ENCODE measurements around the gene WFDC10B.
"Not testable (repeated sequence)": the region's sequence is repeated elsewhere in the genome, so short reads cannot be mapped to it uniquely, and the experiment has no call there.

The WFDC10B gene

GRCh38 chr20:45704969-45705637 lies at the start of gene WFDC10B:
TSS of gene WFDC10B (minus strand) at chr20:45705019. CDS start at chr20:45685992, 19,027 bp downstream.
- DNase-seq: no peak

GRCh38 chr20:45752746-45753145 lies 47.9 kb upstream of the WFDC10B start:
- DNase-seq: no peak

GRCh38 chr20:45751721-45752120 lies 46.9 kb upstream of the WFDC10B start:
- no peak for DNase-seq

GRCh38 chr20:45745015-45745414 lies 40.2 kb upstream of the WFDC10B start:
- DNase-seq: no peak

- no peak for DNase-seq
These were observed 37.8 kb upstream of the WFDC10B start for GRCh38 chr20:45742596-45742995.

GRCh38 chr20:45735988-45736387 lies 31.2 kb upstream of the WFDC10B start:
- DNase-seq: no peak

GRCh38 chr20:45735552-45735951 lies 30.7 kb upstream of the WFDC10B start:
- no peak for DNase-seq

DNA sequence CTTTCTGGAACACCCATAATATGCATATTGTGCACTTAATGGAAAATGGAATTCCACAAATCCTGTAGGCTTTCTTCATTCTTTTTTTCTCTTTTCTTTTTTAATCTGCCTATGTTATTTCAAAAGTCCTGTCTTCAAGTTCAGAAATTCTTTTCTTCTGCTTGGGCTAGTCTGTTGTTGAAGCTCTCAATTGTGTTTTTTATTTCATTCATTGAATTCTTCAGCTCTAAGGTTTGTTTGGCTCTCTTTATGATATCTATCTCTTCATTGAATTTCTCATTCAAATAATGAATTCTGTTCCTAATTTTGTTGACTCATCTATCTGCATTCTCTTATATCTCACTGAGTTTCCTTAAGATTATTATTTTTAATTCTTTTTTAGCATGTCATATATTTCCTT lies 27.4 kb upstream of the WFDC10B start:
- no peak for DNase-seq

- DNase-seq: no peak
These were observed 22.2 kb upstream of the WFDC10B start for GRCh38 chr20:45727044-45727443.

DNA sequence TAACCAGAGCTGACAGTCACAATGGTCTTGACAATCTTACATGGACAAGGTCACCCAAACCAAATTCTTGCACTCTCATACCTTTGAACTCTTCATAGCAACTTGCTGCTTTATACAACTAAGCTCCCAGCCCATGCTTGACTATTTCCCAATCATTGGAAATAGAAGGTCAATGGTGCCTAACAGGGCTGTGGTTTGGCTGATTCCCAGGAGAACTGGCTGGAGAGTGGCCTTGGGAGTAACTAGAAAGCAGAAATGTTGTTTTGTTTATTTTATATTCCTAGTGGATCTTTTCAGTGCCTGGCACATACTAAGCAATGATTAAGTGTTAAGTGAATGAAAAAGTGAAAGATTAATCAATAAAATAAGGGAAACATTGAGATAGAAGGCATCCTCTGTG lies 20.3 kb upstream of the WFDC10B start:
- no peak for DNase-seq

GRCh38 chr20:45722047-45722446 lies 17.2 kb upstream of the WFDC10B start, which contains the start of gene SPINT4:
TSS of gene SPINT4 (plus strand) at chr20:45722347. CDS start at chr20:45722368, 21 bp downstream.
- no peak for DNase-seq

DNA sequence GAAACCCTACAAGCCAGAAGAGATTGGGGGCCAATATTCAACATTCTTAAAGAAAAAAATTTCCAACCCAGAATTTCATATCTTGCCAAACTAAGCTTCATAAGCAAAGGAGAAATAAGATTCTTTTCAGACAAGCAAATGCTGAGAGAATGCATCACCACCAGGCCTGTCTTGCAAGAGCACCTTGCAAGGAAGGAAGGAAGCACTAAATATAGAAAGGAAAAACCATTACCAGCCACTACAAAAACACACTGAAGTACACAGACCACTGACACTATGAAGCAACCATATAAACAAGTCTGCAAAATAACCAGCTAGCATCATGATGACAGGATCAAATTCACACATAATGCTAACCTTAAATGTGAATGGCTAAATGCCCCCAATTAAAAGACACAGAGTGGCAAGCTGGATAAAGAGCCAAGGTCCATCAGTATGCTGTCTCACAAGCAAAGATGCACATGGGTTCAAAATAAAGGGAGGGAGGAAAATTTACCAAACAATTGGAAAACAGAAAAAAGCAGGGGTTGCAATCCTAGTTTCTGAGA lies 11.4 kb upstream of the WFDC10B start:
- not testable (repeated sequence) for DNase-seq

- DNase-seq: no peak
These were observed 2.9 kb downstream of the WFDC10B start, which contains the start of gene WFDC13 for GRCh38 chr20:45701873-45702272. TSS of gene WFDC13 (plus strand) at chr20:45702038. CDS start at chr20:45702124, 86 bp downstream.

DNA sequence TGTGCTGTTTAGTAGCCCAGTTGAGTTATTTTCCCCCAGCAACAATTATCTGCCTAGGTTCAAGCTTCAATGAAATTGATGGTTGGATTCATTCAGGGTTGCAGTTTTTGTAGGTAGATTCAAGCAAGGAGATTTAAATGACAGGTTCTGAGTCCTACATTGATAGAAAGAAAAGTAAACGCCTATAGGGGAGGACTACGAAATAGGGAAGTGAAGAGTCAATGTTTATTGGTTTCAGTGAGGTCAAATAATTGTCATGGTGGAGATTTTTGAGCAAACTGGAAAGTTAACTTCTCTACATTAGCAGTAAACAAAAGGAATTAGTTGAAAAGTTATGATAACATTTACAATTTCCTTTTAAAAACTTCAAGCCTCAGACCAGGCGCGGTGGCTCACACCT lies 3.7 kb downstream of the WFDC10B start:
- DNase-seq: no peak

DNA sequence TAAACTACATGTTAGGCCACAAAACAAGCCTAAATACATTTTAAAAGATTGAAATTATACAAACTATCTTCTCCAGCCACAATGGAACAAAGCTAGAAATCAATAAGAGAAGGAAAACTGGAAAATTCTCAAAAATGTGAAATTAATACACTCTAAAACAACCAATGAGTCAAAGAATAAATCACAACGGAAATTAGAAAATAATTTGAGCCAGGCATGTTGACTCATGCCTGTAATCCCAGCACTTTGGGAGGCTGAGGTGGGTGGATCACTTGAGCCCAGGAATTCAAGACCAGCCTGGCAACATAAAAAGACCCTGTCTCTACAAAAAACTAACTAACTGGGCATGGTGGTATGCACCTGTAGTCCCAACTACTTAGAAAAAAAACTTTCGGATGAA lies 9.3 kb downstream of the WFDC10B start:
- no peak for DNase-seq

- not testable (repeated sequence) for DNase-seq
These were observed 11.5 kb downstream of the WFDC10B start for GRCh38 chr20:45693346-45693745.

DNA sequence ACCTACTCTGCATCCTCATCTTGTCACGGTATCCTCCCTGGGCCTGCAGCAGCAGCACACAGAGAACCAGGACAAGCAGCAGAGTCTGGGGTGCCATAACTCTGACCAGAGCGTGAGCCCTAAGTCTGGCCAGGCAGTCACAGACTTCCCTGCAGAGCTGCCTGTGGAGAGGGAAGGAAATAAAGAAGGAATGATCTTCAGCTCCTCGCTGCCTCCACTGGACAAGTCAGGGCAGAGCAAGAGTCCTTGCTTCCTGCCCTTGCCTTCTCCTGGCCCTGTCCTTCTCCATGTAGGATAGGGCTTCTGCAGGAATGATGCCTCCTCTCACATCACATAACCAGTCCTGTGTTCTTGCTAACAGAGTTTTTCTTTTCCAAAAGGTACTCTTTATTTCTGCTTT lies 18.9 kb downstream of the WFDC10B start:
- DNase-seq: peak in 1 of 2 experiments; percentile 10

GRCh38 chr20:45679650-45680049 lies 25.2 kb downstream of the WFDC10B start:
- DNase-seq: no peak

DNA sequence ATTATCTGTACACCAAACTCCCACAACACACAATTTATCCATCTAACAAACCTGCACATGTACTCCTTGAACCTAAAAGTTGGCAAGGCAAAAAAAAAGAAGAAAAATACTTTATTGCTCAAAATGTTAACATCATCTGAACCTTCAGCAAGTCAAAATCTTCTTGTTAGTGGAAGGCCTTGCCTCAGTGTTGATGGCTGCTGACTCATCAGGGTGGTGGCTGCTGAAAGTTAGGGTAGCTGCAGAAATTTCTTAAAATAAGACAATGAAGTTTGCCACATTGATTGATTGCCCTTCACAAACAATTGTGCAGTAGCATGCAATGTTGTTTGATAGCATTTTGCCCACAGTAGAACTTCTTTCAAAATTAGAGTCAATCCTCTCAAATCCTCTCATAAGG lies 32.1 kb downstream of the WFDC10B start:
- DNase-seq: no peak

- no peak for DNase-seq
These were observed 34.7 kb downstream of the WFDC10B start, which contains the start of gene WFDC11 for GRCh38 chr20:45670139-45670538. TSS of gene WFDC11 (minus strand) at chr20:45670239. CDS start at chr20:45650600, 19,639 bp downstream.

DNA sequence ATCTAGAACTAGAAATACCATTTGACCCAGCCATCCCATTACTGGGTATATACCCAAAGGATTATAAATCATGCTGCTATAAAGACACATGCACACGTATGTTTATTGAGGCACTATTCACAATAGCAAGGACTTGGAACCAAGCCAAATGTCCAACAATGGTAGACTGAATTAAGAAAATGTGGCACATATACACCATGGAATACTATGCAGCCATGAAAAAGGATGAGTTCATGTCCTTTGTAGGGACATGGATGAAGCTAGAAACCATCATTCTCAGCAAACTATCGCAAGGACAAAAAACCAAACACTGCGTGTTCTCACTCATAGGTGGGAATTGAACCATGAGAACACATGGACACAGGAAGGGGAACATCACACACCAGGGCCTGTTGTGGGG lies 47.8 kb downstream of the WFDC10B start:
- not testable (repeated sequence) for DNase-seq

- DNase-seq: not testable (repeated sequence)
These were observed 53.1 kb downstream of the WFDC10B start for GRCh38 chr20:45651726-45652125.

- DNase-seq: no peak
These were observed 55.4 kb downstream of the WFDC10B start for GRCh38 chr20:45649312-45649863.

GRCh38 chr20:45647441-45648050 lies 57.3 kb downstream of the WFDC10B start:
- DNase-seq: no peak

Measured in SW 1271 (cell line).